HG02938 (cell line): ENCODE measurements around the gene CCDC141.
A peak's percentile ranks its signal among the peaks of the same experiment; 100 is the strongest.

Experiments
- ATAC-seq: cut with Tn5 transposase; IDR thresholded peaks from one replicate; pipeline ENCODE4 v1.9.1; 2021; ENCODE audit warnings: mild to moderate bottlenecking, moderate library complexity; ENCODE audit not compliant: unreplicated experiment

CCDC141 gene

DNA sequence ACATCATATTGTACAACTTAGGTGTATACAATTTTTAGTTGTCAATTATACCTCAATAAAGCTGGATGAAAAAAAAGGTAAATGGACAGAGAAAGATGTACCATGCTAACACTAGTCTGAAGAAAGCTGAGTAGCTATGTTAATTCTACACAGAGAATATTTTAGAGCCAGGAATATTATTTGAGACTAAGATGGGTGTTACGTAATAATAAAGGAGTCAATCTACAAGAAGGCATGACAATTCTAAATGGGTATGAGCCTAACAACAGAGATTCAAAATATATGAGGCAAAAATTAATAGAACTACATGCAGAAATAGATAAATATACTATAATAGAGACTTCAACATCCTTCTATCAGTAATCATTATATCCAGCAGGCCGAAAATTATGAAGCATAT, 69.1 kb downstream of the CCDC141 start:
- no peak for ATAC-seq

- ATAC-seq: no peak
Observed at GRCh38 chr2:178978667-178979066, 71.3 kb downstream of the CCDC141 start.

GRCh38 chr2:178976351-178976750, 73.6 kb downstream of the CCDC141 start:
- ATAC-seq: no peak

- no peak for ATAC-seq
Observed at GRCh38 chr2:178962805-178963433, 87.0 kb downstream of the CCDC141 start.

GRCh38 chr2:178962152-178962551, 87.8 kb downstream of the CCDC141 start:
- no peak for ATAC-seq

GRCh38 chr2:178954049-178954448, 95.9 kb downstream of the CCDC141 start:
- no peak for ATAC-seq

DNA sequence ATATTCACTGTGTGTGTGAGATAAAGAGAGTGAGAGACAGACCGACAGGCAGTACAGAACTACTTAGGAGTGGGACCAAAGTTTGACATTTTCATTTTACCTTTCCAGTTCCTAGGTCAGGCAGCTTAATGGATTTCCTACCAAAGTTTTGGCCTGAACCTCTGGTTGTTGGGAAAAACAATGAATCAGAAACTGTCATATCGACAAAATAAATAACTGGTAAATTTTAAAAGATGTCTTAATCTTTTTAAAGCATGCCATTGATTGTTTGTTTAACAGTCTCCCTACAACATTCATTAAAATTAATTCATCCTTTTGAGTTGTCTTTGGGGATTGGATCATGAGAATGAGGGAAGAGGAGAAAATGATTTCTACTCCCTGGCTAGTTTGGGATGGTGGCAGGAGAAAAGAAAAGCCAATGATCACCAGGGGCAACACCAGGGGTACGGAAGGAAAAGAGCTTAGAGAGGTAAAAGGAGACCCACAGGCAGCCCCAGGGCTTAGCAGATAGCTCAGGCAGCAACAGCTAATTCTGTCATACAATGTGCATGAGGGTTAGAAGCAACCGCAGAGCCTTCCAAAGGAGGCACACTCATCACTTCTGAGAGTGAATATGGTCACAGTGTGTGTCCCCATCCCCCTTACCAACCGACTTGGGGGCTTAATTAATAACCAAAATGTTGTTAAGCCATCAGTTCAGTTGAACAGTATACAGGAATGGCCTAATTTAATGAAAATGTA, 98.5 kb downstream of the CCDC141 start:
- ATAC-seq: no peak

- ATAC-seq: no peak
Observed at GRCh38 chr2:178949584-178949983, 100.4 kb downstream of the CCDC141 start.

GRCh38 chr2:178949151-178949550, 100.8 kb downstream of the CCDC141 start:
- ATAC-seq: no peak

DNA sequence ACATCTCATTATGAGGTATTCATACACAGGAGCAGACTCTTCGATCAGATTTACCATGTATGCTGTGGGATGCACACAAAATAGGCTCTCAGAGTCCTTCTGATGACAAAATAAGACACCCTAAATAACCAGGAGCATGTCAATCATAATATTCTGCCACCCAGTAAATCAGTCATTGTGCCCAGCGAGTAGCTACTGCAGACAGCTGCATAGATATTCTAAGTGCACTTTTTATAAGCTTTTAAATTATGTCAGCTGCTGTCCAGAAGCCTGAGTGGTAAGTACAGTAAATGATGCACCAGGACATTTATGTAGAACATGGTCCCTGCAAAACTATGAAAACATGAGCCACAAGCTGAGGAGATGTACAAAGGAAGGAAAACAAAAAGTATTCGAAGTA, 102.9 kb downstream of the CCDC141 start:
- ATAC-seq: no peak

DNA sequence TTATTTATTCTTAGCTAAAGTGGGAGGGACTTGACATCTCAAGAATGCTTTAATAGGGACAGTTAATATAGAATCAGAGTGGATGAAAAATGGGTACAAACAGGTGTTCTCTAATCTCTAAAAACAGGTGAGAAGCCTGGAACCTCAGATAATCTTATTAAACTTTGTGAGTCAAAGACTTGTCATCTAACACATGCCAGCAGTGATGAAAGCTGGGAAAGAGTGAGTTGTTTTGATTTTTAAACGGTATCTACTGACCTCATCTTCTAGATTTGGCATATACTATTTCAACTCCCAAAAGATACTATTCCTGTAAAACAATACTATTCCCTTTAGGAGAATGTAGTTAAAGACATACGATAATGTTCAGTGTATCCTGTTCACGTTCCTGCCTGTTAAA, 103.4 kb downstream of the CCDC141 start:
- ATAC-seq: no peak

DNA sequence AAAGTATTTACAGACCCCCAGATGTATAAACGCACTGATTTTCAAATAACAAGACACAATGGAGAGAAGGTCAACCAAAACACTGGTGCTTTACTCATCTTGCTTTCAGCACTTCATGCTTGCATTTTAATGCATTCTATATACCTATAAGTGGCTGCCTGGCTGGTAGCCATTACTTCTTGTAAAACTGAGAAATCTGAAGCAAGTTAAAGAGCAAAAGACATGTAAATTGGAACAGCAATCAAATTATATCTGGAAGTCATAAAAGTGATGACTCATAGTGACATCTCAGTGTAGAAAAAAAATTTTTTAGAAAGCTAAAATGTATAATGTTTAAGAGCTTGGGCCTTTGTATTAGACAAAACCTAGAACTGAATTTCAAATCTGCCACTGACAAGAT, 106.2 kb downstream of the CCDC141 start:
- no peak for ATAC-seq

GRCh38 chr2:178934571-178934970, 115.4 kb downstream of the CCDC141 start:
- ATAC-seq: no peak

GRCh38 chr2:178933493-178933892, 116.4 kb downstream of the CCDC141 start:
- ATAC-seq: no peak

DNA sequence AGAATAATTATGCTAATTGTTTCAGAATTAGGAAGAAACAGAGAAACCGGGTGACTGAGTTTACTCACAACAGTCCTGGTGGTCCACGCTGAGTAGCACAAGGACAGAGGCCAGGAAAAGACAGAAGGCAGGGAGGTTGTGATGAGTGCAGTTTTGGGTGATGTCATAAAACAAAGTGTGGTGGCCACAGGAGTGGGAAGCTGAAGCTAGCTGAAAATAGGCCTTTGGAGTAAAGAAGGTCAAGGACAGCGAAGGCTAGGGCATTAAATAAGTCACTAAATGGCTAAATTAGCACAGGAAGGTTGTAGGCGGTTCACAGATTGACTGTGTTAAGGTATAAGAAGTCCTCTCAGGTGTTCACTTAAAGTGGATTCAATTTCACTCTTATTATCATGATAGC, 121.9 kb downstream of the CCDC141 start:
- peak; percentile 75 for ATAC-seq

GRCh38 chr2:178927173-178927572, 122.8 kb downstream of the CCDC141 start:
- peak; percentile 39 for ATAC-seq

DNA sequence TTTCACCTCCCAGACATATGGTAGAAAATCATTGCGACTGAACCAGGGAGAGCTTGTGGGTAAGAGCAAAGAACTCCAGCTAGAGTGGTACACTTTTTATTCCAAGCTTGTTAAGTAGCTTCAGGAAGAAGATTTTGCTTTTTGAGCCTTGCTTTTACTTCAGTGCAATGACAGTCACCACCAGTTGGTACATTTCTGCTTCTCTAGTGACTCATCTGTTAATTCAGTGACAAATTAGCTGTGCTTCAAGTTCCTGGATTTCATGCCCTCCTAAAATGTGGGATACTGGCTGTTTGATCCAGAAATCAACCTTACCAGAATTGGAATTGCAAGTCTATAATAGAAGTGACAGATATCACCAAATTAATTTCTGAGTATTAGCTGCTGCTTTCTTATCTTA, 125.1 kb downstream of the CCDC141 start:
- no peak for ATAC-seq

- ATAC-seq: no peak
Observed at GRCh38 chr2:178923546-178923945, 126.4 kb downstream of the CCDC141 start.

DNA sequence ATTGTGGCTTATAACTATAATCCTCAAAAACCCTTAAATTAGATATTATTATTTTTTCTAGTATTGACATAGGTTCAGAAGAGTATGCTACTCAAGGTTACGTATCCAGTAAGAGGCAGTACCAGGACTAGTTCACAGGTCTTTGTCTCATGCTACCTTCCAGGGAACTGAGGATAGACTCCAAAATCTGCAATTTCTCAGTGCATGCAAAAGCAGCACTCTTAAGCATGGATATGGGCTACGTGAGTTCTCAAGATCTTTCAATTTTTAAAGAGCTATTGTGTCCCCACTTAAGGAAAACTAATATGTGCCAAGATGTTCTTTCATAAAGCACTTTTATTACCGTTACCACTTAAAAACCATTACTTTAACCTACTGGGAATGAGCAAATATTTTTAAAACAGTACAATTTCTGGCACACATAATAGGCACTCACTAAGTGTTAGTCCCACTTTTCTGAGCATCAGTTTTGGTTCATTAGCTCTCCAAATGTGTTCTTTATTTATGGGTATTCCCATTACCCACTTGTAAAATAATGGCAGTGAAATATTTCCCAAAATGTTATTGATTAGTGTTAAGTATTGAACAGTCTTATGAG, 128.9 kb downstream of the CCDC141 start:
- no peak for ATAC-seq

DNA sequence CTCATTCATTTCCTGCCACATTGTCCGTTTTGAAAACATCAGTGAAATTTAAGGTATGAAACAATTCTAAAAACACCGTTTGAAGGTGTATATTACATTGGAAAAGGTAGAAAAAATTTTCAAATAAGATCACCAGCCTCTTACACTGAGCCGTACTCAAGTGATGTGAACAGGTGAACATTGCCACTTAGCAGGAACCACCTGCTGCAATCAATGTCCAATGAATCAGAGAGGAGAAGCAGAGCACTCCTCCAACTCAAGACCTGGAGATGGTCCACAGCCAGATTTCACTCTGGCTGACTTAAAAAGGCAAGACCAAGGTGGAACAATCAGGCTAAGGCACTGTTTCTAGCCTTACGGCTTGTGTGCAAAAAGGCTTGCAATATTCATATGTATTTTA, 132.4 kb downstream of the CCDC141 start:
- ATAC-seq: no peak

DNA sequence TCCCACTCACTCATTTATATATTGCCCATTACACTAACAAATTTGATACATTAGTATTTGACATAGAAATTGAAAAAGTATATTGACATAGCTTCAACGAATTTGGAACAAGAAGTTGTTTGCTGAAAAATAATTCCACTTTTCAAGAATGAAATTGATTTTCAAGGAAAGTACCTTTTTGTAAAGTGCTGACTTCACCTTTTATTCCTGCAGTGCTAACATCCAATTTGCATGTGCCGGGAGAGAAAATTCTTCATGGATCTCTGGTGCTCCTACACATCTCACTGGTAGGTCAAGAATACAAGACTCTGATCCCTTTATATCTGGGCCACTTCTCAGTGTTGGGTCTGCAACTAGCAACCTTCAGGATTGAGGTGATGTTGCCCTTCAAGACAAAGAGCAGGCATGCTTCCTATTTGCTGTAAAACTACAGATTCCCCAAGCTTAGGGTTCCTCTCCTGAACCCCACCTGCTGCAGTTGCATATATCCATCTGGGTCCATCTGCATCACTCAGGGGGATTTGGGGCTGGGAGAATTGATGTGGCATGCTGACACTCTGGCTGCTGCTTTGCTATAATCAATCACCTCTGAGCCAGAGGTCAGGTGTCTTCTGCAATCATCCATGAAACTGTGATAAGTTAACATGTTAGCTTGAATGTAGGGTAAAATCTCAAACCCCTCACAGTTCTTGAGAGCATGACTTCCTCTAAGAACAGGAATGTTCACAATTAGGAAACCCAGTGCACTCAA, 134.3 kb downstream of the CCDC141 start:
- ATAC-seq: no peak
